GM18505 (cell line): Measurements from ENCODE around the gene ATP6V0C.
"Not testable (repeated sequence)": the region's sequence is repeated elsewhere in the genome, so short reads cannot be mapped to it uniquely, and the experiment has no call there.

Experiments used
- ATAC-seq: cut with Tn5 transposase; IDR thresholded peaks from one replicate; pipeline ENCODE4 v1.9.1; 2021; ENCODE audit not compliant: unreplicated experiment

The ATP6V0C gene

GRCh38 chr16:2554709-2555425 lies 41.1 kb downstream of the ATP6V0C start:
- ATAC-seq: not testable (repeated sequence)

DNA sequence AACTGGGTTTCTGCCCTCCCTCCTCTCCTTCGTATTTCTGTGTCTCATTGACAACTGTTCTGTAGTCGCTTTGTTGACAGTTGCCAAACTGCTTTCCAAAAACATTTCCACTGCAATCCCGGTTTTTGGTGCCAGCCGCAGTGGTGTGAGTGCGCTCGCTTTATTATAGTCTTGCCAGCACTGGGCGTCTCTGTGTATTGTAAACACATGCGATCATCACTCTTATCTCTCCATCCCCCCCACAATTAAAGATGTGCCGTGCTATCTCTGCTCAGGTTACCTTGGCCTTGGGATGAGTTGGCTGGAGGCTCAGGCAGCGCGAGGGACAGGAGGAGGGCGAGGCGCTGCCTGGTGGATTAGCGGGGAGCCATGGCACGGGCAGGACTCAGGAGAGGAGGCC lies 43.4 kb downstream of the ATP6V0C start:
- ATAC-seq: not testable (repeated sequence)

DNA sequence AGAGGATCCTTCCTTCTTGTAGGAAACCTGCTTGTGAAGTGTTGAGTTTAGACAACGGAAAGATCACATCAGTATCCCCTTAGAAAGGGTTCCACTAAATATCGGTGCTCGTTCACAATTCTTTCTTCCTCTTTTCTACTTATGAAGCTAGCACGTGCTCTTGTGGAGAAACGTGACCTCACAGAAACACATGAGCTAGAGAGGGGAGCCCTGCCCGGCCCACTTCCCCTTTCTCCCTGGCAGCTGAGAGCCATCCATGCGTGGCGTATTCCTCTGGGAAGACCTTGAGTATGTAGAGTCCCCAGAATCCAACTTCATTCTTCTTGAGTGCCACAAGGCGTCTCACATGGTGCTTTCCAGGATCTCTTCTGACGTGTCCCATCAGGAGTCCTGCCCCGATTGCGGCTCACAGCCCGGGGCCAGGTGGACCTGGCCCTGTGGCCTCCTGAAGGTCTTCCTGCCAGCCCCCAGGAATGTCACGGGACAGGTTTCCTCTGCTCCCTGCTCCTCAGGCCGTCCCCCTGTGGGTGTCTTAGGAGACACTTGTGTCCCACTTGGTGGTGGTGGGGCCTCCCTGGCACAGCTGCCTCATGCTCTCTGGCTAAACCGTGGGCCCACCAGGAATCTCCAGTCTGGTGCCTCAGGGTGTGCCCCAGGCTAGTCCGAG lies 46.5 kb downstream of the ATP6V0C start:
- ATAC-seq: not testable (repeated sequence)

DNA sequence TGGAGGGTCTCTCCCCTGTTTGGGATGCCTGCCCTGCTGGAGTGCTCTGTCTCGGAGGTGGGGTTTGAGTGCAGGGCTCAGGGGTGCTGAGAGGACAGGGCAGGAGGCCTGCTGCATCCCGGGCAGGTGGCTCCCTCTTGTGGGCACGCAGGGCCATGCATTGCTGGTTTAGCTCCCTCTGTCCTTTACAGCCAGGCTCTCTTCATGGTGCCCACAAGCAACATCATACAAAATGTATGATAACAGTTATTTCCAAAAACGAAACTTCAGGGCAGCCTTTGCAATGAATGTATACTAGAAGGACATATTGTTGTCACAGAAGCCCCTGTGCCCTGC lies 47.0 kb downstream of the ATP6V0C start:
- ATAC-seq: not testable (repeated sequence)

DNA sequence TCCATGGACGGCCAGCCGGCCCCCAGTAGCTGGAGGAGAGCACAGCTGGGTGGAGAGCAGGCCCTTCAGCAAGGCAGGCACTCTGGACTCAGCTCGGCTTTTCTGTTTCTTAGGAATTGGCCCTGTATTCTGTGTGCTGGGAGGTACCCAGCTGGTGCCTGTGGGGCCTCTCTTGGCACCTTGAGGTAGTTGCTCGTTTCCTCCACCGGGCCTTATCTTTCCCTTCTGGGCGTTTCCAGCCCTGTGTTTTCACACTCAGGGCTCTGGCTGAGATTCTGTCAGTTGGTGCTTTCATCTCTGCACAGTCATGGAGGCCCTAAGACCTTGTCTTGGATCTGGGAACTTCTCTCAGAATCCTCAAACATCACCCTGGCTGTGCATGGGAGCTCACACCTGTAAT lies 53.8 kb downstream of the ATP6V0C start:
- not testable (repeated sequence) for ATAC-seq

DNA sequence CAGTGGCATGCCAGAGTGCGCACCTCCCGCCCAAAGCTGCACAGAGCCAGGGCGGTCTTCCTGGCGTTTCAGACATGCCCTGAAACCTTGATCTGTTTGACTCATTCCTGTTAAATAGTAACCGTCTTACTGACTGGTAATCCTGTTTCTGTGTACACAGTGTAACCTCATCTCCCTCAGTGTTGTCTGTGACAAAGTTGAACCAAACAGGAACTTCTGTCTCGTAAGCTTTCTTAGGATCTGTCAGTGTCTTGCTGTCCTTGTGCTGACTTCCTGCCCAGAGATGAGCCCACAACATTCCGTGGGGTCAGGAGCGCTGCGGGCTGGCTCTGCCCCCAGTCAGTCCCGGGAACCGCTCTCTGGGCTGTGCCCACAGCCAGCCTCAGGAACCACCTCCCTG lies 54.8 kb downstream of the ATP6V0C start:
- ATAC-seq: not testable (repeated sequence)
